BLaER1 treated with 17β-estradiol and CSF1 and Interleukin-3, amounts not matched to agents 10 nM and 100 nM (cell line): ENCODE measurements around the gene ASCL4.
A peak's percentile ranks its signal among the peaks of the same experiment; 100 is the strongest.

ENCODE experiments used
- H3K27ac ChIP-seq, 11 experiments: shearing (Covaris generic); formaldehyde crosslinking; 2 replicates each; pipeline ENCODE4 v1.8.1; 2022
- H3K27me3 ChIP-seq, 11 experiments: shearing (Covaris generic); formaldehyde crosslinking; 2 replicates each; pipeline ENCODE4 v1.8.1; 2022
- H3K36me3 ChIP-seq, 11 experiments: shearing (Covaris generic); formaldehyde crosslinking; 2 replicates each; pipeline ENCODE4 v1.8.1; 2022
- H3K4me1 ChIP-seq, 10 experiments: shearing (Covaris generic); formaldehyde crosslinking; 2 replicates each; pipeline ENCODE4 v1.8.1; 2022
- H3K4me2 ChIP-seq, 11 experiments: shearing (Covaris generic); formaldehyde crosslinking; 2 replicates each; pipeline ENCODE4 v1.8.1; 2022
- H3K4me3 ChIP-seq, 10 experiments: shearing (Covaris generic); formaldehyde crosslinking; 2 replicates each; pipeline ENCODE4 v1.8.1; 2022
- H3K9ac ChIP-seq, 11 experiments: shearing (Covaris generic); formaldehyde crosslinking; 2 replicates each; pipeline ENCODE4 v1.8.1; 2022
- H3K9me3 ChIP-seq, 11 experiments: shearing (Covaris generic); formaldehyde crosslinking; replicated peaks in 1 of 11; 2 replicates each; pipeline ENCODE4 v1.8.1; 2022
- H4K20me1 ChIP-seq, 11 experiments: shearing (Covaris generic); formaldehyde crosslinking; 2 replicates each; pipeline ENCODE4 v1.8.1; 2022
- Cebpa-rat ChIP-seq, 11 experiments: shearing (Covaris generic); IDR thresholded peaks; 2 replicates each; pipeline ENCODE4 v1.8.1; 2022

ASCL4 gene

DNA sequence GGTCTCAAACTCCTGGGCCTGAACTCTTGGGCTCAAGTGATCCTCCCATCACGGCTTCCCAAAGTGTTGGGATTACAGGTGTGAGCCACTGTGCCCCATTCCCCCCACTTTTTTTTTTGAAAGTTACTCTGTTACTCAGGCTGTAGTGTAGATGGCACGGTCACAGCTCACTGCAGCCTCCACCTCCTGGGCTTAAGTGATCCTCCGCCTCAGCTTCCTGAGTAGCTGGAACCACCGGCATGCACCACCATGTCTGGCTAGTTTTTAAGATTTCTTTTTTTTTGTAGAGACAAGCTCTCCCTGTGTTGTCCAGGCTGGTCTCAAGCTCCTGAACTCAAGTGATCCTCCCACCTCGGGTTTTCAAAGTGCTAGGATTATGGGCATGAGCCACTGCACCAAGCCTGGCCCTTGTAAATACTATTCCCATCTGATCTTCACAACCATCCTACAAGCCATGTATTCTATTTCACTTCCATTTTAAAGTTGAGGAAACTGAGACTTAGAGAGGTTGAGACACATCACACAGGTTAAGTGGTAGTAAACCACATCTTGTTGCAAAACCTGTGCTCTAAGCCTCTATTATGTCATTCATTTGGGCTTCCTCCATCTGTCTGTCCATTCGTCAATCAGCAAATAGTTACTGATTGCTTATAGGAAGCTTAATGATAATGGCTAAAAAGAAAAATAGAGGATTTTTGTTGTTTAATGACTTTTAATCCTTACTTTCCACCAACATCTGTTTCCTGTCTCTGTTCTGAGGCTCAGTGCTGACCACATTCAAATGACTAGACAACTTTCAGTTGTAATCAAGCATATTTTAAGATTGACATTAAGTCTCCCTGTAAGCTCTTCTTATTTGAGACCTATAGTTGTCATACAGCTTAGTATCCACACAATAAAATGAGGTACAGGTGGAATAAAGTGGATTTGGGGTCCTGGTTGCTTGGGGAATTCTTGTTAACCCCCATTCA is 9.2 kb downstream of the ASCL4 start:
- peak overlapping the region; percentile 52 to 95 (median 76) for H3K4me2 ChIP-seq
- no peaks in the 10 kb centered on the region for H4K20me1 ChIP-seq
- peaks cover 28 to 98% (median 34%) of the 10 kb centered on the region in 10 experiments for H3K4me1 ChIP-seq
- no peaks in the 10 kb centered on the region for H3K36me3 ChIP-seq
- H3K27ac ChIP-seq = peak overlapping the region in 8 of 11 experiments; percentile 0 to 68 (median 57); a peak in 15 of 22 replicates
- TF ChIP-seq Cebpa-rat (IDR thresholded peaks at IDR 0.05) = no peak; a peak in 1 of 22 replicates
- H3K4me3 ChIP-seq = no peak overlapping the region
- no peaks in the 10 kb centered on the region for H3K27me3 ChIP-seq
- peaks cover 0 to 4% (median 0%) of the 10 kb centered on the region in 11 experiments; a peak in 3 of 22 replicates for H3K9me3 ChIP-seq
- H3K9ac ChIP-seq = peak overlapping the region in 6 of 11 experiments; percentile 9 to 37 (median 14); a peak in 5 of 22 replicates

DNA sequence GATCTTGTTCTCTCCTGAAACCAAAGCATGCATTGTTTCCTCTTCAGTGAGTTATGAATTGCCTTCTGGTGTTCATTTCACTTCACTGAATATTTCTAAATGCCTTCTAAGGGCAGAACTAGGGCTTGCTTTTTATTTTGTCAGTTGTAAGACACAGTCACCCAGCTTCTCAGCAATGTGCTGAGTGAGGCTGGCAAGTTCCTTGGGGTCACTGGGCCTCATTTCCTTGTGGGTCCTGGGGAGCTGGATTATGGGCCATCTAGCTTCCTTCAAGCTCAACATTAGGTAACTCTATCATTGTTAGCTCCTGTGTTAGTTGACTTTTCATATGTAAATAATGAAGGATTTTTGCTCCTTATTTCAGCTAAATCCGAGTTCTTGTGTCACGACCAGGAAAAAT is 13.8 kb downstream of the ASCL4 start:
- H4K20me1 ChIP-seq = no peaks in the 10 kb centered on the region
- H3K27me3 ChIP-seq = no peaks in the 10 kb centered on the region
- H3K9ac ChIP-seq = no peak overlapping the region
- peak overlapping the region in 2 of 11 experiments; percentile 21 to 53; a peak in 2 of 22 replicates for H3K27ac ChIP-seq
- H3K9me3 ChIP-seq = peaks cover 36 to 49% (median 43%) of the 10 kb centered on the region in 11 experiments
- H3K4me3 ChIP-seq = no peak overlapping the region
- H3K36me3 ChIP-seq = no peaks in the 10 kb centered on the region
- peak overlapping the region in 2 of 11 experiments; percentile 79 to 84; a peak in 3 of 22 replicates for H3K4me2 ChIP-seq
- TF ChIP-seq Cebpa-rat (IDR thresholded peaks at IDR 0.05) = no peak
- H3K4me1 ChIP-seq = peaks cover 13 to 63% (median 16%) of the 10 kb centered on the region in 10 experiments

DNA sequence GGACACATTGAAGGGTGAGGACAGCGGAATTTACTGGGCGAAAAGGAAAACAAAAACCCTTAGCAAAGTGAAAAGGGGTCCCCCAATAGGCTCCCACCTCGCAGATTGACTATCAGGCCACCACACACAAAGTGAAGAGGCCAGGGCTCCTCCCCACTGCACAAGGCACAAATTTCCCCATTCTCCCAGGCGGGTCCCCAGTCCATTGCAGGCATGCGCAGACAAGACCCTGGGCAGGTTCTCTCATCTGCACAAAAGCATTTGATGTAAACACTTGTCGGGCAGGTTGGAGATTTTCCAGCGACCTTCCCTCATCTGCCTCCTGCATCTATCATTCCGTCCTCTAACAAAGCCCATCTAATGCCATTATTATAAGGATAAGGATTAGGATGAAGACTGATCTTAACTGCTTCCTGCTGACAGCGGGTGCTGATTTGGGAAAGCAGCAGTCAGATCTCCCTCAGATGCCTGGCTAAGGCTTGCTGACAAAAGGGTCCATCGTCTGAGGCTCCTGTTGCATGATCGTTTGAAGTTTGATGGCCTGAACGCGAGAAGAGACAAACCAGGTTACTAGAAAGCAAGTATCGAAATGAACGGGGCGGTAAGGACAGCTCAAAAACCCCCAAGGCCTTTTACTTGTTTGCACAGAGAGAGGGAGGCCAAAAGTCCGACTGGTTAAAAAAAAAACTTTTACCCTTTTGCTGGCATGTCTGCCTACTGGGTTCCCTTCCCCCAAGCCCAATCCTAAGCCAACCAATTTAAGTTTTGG is 14.4 kb downstream of the ASCL4 start:
- Histone ChIP-seq H3K4me1 (peaks cover 7 to 57% (median 10%) of the 10 kb centered on the region in 10 experiments), H3K36me3 (no peaks in the 10 kb centered on the region), H3K27me3 (no peaks in the 10 kb centered on the region), H4K20me1 (no peaks in the 10 kb centered on the region), H3K4me3 (no peak overlapping the region), H3K9ac (no peak overlapping the region), H3K27ac (peak overlapping the region in 1 of 11 experiments; percentile 53; a peak in 2 of 22 replicates), H3K4me2 (peak overlapping the region in 1 of 11 experiments; percentile 84; a peak in 3 of 22 replicates), H3K9me3 (peaks cover 36 to 53% (median 46%) of the 10 kb centered on the region in 11 experiments)
- TF ChIP-seq Cebpa-rat (IDR thresholded peaks at IDR 0.05) = no peak

DNA sequence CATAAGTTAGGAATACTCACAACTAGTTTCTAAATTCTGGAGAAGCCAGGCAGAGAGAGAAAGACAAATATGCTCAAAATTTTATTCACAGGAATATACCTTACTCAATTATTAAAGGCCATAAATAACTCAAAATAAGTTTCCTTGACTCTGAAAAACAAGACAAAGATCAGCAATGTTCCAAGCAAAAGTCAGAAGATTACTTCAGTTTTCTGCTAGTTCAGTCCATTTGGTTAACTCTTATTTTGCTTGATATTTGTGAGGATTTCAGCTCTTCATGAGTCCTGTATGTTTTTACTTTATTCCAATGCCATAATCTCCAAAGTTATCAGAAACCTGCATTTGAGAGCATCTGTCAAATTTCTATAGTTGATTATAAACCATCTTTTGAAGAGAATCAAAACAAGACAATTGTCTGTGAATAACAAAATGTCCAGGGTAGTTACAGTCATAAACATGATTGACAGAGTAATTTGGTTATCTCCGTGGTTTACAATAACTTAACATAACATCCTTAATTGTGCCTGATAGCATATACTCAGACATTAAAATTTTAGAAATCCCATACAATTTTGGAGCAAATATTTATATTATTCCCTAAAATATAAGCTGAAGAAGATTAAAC is 17.1 kb downstream of the ASCL4 start:
- Histone ChIP-seq H3K4me2 (no peak overlapping the region), H3K27ac (no peak overlapping the region), H3K36me3 (no peaks in the 10 kb centered on the region), H3K27me3 (no peaks in the 10 kb centered on the region), H4K20me1 (no peaks in the 10 kb centered on the region), H3K4me3 (no peak overlapping the region), H3K9me3 (peaks cover 36 to 53% (median 46%) of the 10 kb centered on the region in 11 experiments), H3K9ac (no peak overlapping the region), H3K4me1 (peaks cover 0 to 46% (median 0%) of the 10 kb centered on the region in 10 experiments; a peak in 5 of 20 replicates)
- TF ChIP-seq Cebpa-rat (IDR thresholded peaks at IDR 0.05) = no peak

DNA sequence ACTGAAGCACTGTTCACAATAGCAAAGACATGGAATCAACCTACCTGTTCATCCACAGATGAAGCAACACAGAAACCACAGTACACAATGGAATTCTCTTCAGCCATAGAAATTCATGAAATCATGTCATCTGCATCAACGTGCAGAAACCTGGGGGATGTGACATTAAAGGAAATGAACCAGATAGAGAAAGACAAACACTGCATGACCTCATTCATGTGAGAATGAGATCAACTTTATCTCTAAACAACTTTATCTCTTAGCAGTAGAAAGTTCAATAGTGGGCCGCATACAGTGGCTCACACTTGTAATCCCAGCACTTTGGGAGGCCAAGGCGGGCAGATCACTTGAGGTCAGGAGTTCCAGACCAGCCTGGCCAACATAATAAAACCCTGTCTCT is 19.9 kb downstream of the ASCL4 start:
- Histone ChIP-seq H3K4me3 (no peak overlapping the region), H3K9me3 (peaks cover 36 to 46% (median 39%) of the 10 kb centered on the region in 11 experiments), H3K4me1 (peaks cover 0 to 26% (median 0%) of the 10 kb centered on the region in 10 experiments; a peak in 3 of 20 replicates), H3K36me3 (no peaks in the 10 kb centered on the region), H4K20me1 (no peaks in the 10 kb centered on the region), H3K27me3 (no peaks in the 10 kb centered on the region), H3K27ac (no peak overlapping the region), H3K4me2 (peak overlapping the region in 1 of 11 experiments; percentile 20; a peak in 2 of 22 replicates), H3K9ac (no peak overlapping the region)
- no peak for TF ChIP-seq Cebpa-rat (IDR thresholded peaks at IDR 0.05)

DNA sequence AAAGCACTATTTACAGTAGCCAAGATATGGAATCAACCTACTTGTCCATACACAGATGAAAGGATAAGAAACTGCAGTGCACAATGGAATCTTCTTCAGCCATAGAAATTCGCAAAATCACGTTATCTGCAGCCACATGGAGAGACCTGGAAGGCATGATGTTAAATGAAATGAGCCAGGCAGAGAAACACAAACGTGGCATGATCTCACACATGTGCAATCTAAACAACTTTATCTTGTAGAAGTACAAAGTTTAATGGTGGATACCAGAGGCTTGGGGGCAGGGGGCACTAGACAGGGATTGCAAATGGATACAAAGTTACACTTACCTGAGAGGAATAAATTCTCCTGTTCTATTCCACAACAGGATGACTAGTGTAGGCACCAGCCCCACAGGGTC is 24.1 kb downstream of the ASCL4 start:
- Histone ChIP-seq H3K4me2 (no peak overlapping the region), H3K27me3 (no peaks in the 10 kb centered on the region), H3K9me3 (peaks cover 0 to 5% (median 0%) of the 10 kb centered on the region in 11 experiments; a peak in 3 of 22 replicates), H3K36me3 (no peaks in the 10 kb centered on the region), H3K4me3 (no peak overlapping the region), H4K20me1 (no peaks in the 10 kb centered on the region), H3K9ac (no peak overlapping the region), H3K4me1 (peaks cover 0 to 57% (median 0%) of the 10 kb centered on the region in 10 experiments; a peak in 5 of 20 replicates), H3K27ac (no peak overlapping the region)
- no peak for TF ChIP-seq Cebpa-rat (IDR thresholded peaks at IDR 0.05)

DNA sequence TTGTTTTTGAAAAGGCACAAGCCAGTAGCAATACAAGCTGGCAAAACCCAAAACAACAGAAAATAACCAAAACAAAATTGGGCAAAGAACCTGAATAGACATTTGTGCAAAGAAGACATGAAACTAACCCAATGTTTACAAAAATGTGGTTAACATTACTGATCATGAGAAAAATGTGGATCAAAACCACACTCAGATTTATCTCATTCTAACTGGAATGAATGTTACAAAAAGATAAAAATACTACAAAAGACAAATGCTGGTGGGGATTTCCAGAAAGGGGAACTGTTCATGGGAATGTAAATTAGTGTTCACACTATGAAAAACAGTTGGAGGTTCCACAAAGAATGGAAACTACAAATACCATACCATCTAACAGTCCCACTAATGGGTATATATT is 26.6 kb downstream of the ASCL4 start:
- Histone ChIP-seq H3K27me3 (no peaks in the 10 kb centered on the region), H4K20me1 (no peaks in the 10 kb centered on the region), H3K9me3 (no peaks in the 10 kb centered on the region), H3K36me3 (no peaks in the 10 kb centered on the region), H3K9ac (peak overlapping the region in 1 of 11 experiments; percentile 24; a peak in 1 of 22 replicates), H3K27ac (peak overlapping the region in 3 of 11 experiments; percentile 47 to 73 (median 70); a peak in 6 of 22 replicates), H3K4me1 (peaks cover 0 to 41% (median 0%) of the 10 kb centered on the region in 10 experiments; a peak in 5 of 20 replicates), H3K4me3 (no peak overlapping the region), H3K4me2 (peak overlapping the region in 3 of 11 experiments; percentile 10 to 70 (median 66); a peak in 5 of 22 replicates)
- TF ChIP-seq Cebpa-rat (IDR thresholded peaks at IDR 0.05) = no peak

DNA sequence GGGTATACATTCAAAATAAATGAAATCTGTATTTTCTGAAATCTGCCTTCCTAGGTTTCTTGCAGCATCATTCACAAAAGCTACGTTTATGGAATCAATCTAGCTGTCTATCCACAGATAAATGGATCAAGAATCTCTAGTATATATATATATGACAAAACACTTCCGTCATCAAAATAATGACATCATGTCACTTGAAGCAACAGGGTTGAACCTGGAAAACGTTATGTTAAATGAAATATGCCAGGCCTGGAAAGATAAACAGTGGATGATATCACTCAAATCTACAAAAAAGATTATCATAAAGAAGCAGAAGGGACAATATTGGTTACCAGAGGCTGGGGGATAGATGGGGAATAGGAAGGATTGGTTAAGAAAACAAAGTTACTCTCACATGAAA is 28.6 kb downstream of the ASCL4 start:
- H3K27me3 ChIP-seq = no peaks in the 10 kb centered on the region
- no peak overlapping the region for H3K4me2 ChIP-seq
- H3K4me1 ChIP-seq = peaks cover 0 to 34% (median 0%) of the 10 kb centered on the region in 10 experiments; a peak in 5 of 20 replicates
- H3K9ac ChIP-seq = no peak overlapping the region
- no peak for TF ChIP-seq Cebpa-rat (IDR thresholded peaks at IDR 0.05)
- no peak overlapping the region for H3K4me3 ChIP-seq
- no peaks in the 10 kb centered on the region for H4K20me1 ChIP-seq
- H3K9me3 ChIP-seq = no peaks in the 10 kb centered on the region
- H3K27ac ChIP-seq = no peak overlapping the region
- no peaks in the 10 kb centered on the region for H3K36me3 ChIP-seq
